ENCODE measurements around the gene SH3RF1. TPM values are rescaled to one million over a fixed set of nuclear protein-coding genes. Genes with fewer than 3 reads are reported as not detected.

The SH3RF1 gene
- total RNA-seq, 1 donor from 2014 or later: 19.6 TPM

DNA sequence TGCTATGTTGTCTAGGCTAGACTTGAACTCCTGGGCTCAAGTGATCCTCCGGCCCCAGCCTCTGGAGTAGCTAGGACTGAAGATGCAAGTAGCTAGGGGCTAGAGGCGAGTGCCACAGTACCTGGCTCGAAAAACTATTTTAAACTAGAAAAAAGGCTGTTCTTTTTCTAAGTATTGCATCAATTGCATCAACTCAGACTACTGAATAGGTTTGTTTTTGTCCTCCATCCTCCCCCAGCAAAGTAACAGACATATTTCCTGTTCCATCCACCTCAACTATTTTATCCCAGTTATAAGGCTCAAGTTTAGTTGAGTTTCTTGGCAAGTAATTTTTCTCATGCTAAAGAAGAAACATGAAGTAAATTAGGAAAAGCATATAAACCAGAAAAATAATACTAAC is 4.1 kb downstream of the SH3RF1 start:
- TF ChIP-seq, protein P1, sequence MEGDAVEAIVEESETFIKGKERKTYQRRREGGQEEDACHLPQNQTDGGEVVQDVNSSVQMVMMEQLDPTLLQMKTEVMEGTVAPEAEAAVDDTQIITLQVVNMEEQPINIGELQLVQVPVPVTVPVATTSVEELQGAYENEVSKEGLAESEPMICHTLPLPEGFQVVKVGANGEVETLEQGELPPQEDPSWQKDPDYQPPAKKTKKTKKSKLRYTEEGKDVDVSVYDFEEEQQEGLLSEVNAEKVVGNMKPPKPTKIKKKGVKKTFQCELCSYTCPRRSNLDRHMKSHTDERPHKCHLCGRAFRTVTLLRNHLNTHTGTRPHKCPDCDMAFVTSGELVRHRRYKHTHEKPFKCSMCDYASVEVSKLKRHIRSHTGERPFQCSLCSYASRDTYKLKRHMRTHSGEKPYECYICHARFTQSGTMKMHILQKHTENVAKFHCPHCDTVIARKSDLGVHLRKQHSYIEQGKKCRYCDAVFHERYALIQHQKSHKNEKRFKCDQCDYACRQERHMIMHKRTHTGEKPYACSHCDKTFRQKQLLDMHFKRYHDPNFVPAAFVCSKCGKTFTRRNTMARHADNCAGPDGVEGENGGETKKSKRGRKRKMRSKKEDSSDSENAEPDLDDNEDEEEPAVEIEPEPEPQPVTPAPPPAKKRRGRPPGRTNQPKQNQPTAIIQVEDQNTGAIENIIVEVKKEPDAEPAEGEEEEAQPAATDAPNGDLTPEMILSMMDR (IDR thresholded peaks at IDR 0.05; ENCODE audit: unreplicated experiment): no peak
- H3K27ac Mint-ChIP-seq: no peak overlapping the region
- peaks cover 27% of the 10 kb centered on the region for H3K4me1 Mint-ChIP-seq
- no peaks in the 10 kb centered on the region for H3K9me3 Mint-ChIP-seq
- H3K4me3 Mint-ChIP-seq: no peak overlapping the region
- DNase-seq (ENCODE audit: low spot score in 2 of 2, unreplicated experiment in 2 of 2): no peak
- no peaks in the 10 kb centered on the region for H3K27me3 Mint-ChIP-seq (ENCODE audit: low read depth)
- H3K36me3 Mint-ChIP-seq: peaks cover 24% of the 10 kb centered on the region

DNA sequence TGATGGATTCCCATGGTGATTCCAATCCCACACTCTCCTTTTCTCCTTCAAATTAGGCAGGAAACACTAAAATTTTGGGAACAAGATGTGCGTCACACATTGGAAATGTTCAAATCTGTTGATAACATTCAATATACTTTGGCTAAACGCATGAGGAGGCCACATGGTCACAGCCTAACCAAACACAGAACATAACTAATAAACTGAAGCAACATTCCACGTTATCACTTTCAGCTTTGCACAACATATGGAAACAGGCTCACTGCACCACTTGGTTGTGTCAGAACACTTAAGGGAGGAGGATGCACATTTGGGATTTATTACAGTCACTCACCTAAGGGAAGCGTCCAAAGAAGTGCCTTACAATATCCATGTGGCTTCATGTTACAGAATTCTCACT is 4.7 kb downstream of the SH3RF1 start:
- no peak overlapping the region for H3K27ac Mint-ChIP-seq
- DNase-seq (ENCODE audit: low spot score in 2 of 2, unreplicated experiment in 2 of 2): no peak
- H3K4me1 Mint-ChIP-seq: peaks cover 27% of the 10 kb centered on the region
- H3K36me3 Mint-ChIP-seq: peaks cover 24% of the 10 kb centered on the region
- H3K4me3 Mint-ChIP-seq: no peak overlapping the region
- H3K9me3 Mint-ChIP-seq: no peaks in the 10 kb centered on the region
- TF ChIP-seq, protein P1 (IDR thresholded peaks at IDR 0.05; ENCODE audit: unreplicated experiment): no peak
- H3K27me3 Mint-ChIP-seq (ENCODE audit: low read depth): no peaks in the 10 kb centered on the region

DNA sequence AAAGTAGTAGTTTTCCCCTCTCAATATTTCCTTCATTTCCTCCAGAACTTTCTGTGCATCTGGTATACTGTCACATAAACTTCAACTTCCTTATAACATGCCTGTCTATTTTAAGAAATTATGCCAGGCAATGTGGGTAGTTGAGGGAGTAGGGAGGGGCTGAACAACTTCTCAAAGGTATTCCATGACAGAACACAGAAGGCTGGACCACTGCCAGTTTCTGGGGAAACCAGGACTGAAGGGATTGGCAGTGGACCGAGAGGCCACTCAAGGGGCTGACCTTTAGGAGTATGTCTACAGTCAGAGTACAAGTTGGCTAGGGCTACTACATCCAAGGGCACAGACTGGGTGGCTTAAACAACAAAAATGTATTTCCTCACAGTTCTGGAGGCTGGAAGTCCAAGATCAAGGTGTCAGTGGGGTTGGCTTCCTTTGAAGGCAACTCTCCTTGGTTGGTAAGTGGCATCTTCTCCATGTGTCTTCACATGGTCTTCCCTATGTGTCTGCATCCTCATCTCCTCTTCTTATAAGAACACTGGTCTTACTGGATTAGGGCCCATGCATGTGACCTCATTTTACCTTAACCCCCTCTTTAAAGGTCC is 6.9 kb downstream of the SH3RF1 start:
- Mint-ChIP-seq H3K4me1 (peaks cover 19% of the 10 kb centered on the region), H3K9me3 (no peaks in the 10 kb centered on the region), H3K27me3 (ENCODE audit: low read depth) (no peaks in the 10 kb centered on the region), H3K4me3 (no peak overlapping the region), H3K36me3 (peaks cover 24% of the 10 kb centered on the region), H3K27ac (no peak overlapping the region)
- no peak for DNase-seq (ENCODE audit: low spot score in 2 of 2, unreplicated experiment in 2 of 2)
- TF ChIP-seq, protein P1 (IDR thresholded peaks at IDR 0.05; ENCODE audit: unreplicated experiment): no peak

DNA sequence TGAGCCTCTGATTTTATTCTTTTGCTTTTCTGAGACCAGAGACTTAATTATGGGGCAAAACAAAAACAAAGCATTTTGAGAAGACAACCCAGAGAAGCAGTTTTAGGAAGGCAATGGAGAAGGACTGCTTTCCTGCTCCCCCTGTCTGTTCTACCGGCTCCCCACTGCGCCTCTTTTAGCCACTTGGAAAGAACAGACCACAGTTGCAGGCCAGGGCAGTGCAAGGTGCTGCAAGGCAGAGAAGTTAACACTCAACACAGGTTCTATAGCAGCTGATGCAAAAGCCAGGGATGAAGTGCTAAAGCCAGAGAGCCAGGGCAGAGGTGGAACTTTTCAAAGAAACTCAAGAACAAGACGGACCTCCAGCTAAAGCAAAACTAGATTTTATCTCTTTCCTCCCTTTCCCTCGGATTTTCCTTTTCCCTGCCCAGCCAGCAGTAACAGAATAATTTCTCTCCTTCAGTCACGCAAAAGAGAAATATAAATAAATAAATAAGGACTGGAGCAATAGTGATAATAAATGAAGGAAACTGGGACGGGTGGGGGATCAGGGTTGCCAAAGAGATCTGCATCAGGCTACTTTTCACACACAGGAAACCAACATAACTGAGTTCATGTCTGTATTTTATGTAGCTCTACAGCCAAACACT is 10.4 kb downstream of the SH3RF1 start:
- H3K4me1 Mint-ChIP-seq: peaks cover 19% of the 10 kb centered on the region
- TF ChIP-seq, protein P1 (IDR thresholded peaks at IDR 0.05; ENCODE audit: unreplicated experiment): no peak
- no peak for DNase-seq (ENCODE audit: low spot score in 2 of 2, unreplicated experiment in 2 of 2)
- H3K9me3 Mint-ChIP-seq: no peaks in the 10 kb centered on the region
- peaks cover 24% of the 10 kb centered on the region for H3K36me3 Mint-ChIP-seq
- H3K4me3 Mint-ChIP-seq: no peak overlapping the region
- no peaks in the 10 kb centered on the region for H3K27me3 Mint-ChIP-seq (ENCODE audit: low read depth)
- H3K27ac Mint-ChIP-seq: no peak overlapping the region

DNA sequence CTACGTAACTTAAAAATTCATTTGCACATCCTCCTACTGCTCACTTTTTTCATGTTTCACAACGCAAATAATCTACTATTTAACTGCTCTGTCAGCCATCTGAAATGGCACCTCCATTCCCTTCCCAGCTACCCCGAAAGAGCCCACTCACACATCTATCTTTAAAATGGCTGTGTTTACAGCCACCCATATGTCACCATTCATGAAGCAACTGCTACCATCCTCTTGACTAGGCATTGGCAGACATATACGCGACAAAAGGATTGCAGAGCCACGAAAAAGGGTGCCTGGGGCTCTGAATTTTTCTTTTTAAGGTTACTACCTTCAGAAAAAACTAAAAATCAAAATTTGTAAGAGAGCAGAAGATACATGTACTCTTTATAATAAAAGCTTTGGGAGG is 11.5 kb downstream of the SH3RF1 start:
- Mint-ChIP-seq H3K9me3 (no peaks in the 10 kb centered on the region), H3K4me3 (no peak overlapping the region), H3K27me3 (ENCODE audit: low read depth) (no peaks in the 10 kb centered on the region), H3K4me1 (peaks cover 27% of the 10 kb centered on the region), H3K36me3 (peaks cover 16% of the 10 kb centered on the region), H3K27ac (no peak overlapping the region)
- TF ChIP-seq, protein P1 (IDR thresholded peaks at IDR 0.05; ENCODE audit: unreplicated experiment): no peak
- no peak for DNase-seq (ENCODE audit: low spot score in 2 of 2, unreplicated experiment in 2 of 2)
